ENCODE measurements around the gene SLC35F4. TPM values are rescaled to one million over a fixed set of nuclear protein-coding genes. Genes with fewer than 3 reads are reported as not detected.

Gene SLC35F4
- total and polyA plus RNA-seq, 2 of the 4 experiments (the other 2 are of a cell fraction): not detected

DNA sequence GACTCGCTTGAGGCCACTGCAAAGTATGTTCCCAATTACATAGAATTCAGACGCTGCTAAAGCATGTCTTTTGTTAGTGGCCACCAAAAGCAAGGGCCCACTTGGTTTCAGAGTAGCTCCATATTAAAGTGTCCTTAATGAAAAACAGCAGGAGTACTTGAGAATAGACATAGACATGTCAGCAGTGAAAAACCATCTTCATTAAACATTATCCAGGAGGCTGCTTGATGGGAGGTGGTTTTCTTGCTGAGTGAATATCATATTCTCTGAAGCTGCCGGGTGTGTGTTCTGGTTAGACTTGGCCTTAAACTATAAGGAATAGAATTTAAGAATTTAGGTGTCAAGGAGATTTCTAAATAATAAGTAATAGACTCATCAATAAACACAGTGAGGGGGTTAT is 292.7 kb downstream of the SLC35F4 start:
- Histone ChIP-seq H2AK9ac (replicated peaks; ENCODE audit: low read depth, low read length, poor library complexity) (no peak overlapping the region), H2BK5ac (ENCODE audit: low read depth, low read length, poor library complexity, severe bottlenecking) (no peak overlapping the region), H3K9me3 (ENCODE audit: control insufficient read depth, insufficient read depth, low read length) (no peaks in the 10 kb centered on the region; the same call in 1 of the 2 replicates), H4K91ac (ENCODE audit: insufficient read depth, low read depth, low read length) (no peak overlapping the region), H2BK20ac (ENCODE audit: low read depth, low read length) (no peak overlapping the region), H4K5ac (ENCODE audit: low read depth, low read length) (no peak overlapping the region), H3K4ac (ENCODE audit: low read depth, low read length) (no peak overlapping the region), H2AK5ac (ENCODE audit: low read depth, low read length) (no peak overlapping the region), H3K23ac (ENCODE audit: low read depth, low read length) (no peak overlapping the region), H3K14ac (replicated peaks; ENCODE audit: low read depth, low read length) (no peak overlapping the region), H3K9me1 (ENCODE audit: insufficient read depth, low read length) (no peaks in the 10 kb centered on the region), H2AFZ (replicated peaks; ENCODE audit: low read length, poor library complexity) (no peak overlapping the region), H3K18ac (ENCODE audit: low read depth, low read length) (no peak overlapping the region), H3K79me1 (ENCODE audit: low read depth in 1 of 2, low read length in 2 of 2) (no peaks in the 10 kb centered on the region), H3K27ac (ENCODE audit: insufficient read depth, low read length) (no peak overlapping the region), H3K4me2 (ENCODE audit: low read depth, low read length) (no peak overlapping the region), H3K56ac (ENCODE audit: extremely low read depth, insufficient read depth, low read length) (no peak overlapping the region), H2BK120ac (ENCODE audit: low read depth, low read length) (no peak overlapping the region), H2BK15ac (ENCODE audit: low read depth, low read length) (no peak overlapping the region), H3K27me3 (ENCODE audit: control insufficient read depth, insufficient read depth, low read length) (no peaks in the 10 kb centered on the region), H3K9ac (ENCODE audit: low read depth, low read length) (no peak overlapping the region), H3K4me3 (ENCODE audit: insufficient read depth, low read depth, low read length) (no peak overlapping the region), H4K8ac (ENCODE audit: low read depth in 2 of 2, low read length in 2 of 2) (no peak overlapping the region), H4K20me1 (ENCODE audit: insufficient read depth, low read length) (no peaks in the 10 kb centered on the region), H3K4me1 (ENCODE audit: control insufficient read depth, insufficient read depth, low read length) (no peaks in the 10 kb centered on the region), H3K36me3 (ENCODE audit: control insufficient read depth, insufficient read depth, low read length) (no peaks in the 10 kb centered on the region)
- ATAC-seq (ENCODE audit: low read depth) (no peak), DNase-seq (no peak)
- intact Hi-C loops (cut with micrococcal nuclease) (no loop called here), dilution Hi-C loops (cut with HindIII; ENCODE audit: low sequenced_read_pairs, unreplicated experiment) (no loop called here), in situ Hi-C loops (cut with MboI; ENCODE audit: low sequenced_read_pairs) (no loop called here)
- no peak for TF ChIP-seq RAD21 (IDR thresholded peaks at IDR 0.05; ENCODE audit: low read length)
- TF ChIP-seq SMC3 (IDR thresholded peaks at IDR 0.05; ENCODE audit: low read depth, low read length): no peak
- TF ChIP-seq MAFK (IDR thresholded peaks at IDR 0.05; ENCODE audit: low read depth, low read length): no peak
- TF ChIP-seq MXI1 (IDR thresholded peaks at IDR 0.05; ENCODE audit: borderline replicate concordance, low read depth, low read length): no peak
- TF ChIP-seq CHD1 (IDR thresholded peaks at IDR 0.05; ENCODE audit: low read depth, low read length): no peak
- TF ChIP-seq RCOR1 (IDR thresholded peaks at IDR 0.05; ENCODE audit: insufficient replicate concordance, low read length): no peak
- TF ChIP-seq, protein P1, sequence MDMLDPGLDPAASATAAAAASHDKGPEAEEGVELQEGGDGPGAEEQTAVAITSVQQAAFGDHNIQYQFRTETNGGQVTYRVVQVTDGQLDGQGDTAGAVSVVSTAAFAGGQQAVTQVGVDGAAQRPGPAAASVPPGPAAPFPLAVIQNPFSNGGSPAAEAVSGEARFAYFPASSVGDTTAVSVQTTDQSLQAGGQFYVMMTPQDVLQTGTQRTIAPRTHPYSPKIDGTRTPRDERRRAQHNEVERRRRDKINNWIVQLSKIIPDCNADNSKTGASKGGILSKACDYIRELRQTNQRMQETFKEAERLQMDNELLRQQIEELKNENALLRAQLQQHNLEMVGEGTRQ (IDR thresholded peaks at IDR 0.05; ENCODE audit: low read depth, low read length): no peak
- TF ChIP-seq, protein P2, sequence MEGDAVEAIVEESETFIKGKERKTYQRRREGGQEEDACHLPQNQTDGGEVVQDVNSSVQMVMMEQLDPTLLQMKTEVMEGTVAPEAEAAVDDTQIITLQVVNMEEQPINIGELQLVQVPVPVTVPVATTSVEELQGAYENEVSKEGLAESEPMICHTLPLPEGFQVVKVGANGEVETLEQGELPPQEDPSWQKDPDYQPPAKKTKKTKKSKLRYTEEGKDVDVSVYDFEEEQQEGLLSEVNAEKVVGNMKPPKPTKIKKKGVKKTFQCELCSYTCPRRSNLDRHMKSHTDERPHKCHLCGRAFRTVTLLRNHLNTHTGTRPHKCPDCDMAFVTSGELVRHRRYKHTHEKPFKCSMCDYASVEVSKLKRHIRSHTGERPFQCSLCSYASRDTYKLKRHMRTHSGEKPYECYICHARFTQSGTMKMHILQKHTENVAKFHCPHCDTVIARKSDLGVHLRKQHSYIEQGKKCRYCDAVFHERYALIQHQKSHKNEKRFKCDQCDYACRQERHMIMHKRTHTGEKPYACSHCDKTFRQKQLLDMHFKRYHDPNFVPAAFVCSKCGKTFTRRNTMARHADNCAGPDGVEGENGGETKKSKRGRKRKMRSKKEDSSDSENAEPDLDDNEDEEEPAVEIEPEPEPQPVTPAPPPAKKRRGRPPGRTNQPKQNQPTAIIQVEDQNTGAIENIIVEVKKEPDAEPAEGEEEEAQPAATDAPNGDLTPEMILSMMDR (conservative IDR thresholded peaks at IDR 0.05; ENCODE audit: low read depth, low read length): no peak
- TF ChIP-seq, protein P3, sequence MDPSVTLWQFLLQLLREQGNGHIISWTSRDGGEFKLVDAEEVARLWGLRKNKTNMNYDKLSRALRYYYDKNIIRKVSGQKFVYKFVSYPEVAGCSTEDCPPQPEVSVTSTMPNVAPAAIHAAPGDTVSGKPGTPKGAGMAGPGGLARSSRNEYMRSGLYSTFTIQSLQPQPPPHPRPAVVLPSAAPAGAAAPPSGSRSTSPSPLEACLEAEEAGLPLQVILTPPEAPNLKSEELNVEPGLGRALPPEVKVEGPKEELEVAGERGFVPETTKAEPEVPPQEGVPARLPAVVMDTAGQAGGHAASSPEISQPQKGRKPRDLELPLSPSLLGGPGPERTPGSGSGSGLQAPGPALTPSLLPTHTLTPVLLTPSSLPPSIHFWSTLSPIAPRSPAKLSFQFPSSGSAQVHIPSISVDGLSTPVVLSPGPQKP (IDR thresholded peaks at IDR 0.05; ENCODE audit: borderline replicate concordance, low read depth, low read length): no peak
- TF ChIP-seq RFX5 (IDR thresholded peaks at IDR 0.05; ENCODE audit: low read depth, low read length): no peak
- TF ChIP-seq CEBPB (IDR thresholded peaks at IDR 0.05; ENCODE audit: low read depth, low read length): no peak
- no peak for TF ChIP-seq FOS (IDR thresholded peaks at IDR 0.05; ENCODE audit: low read depth, low read length)
- TF ChIP-seq BHLHE40 (IDR thresholded peaks at IDR 0.05; ENCODE audit: low read depth, low read length): no peak
- no peak for TF ChIP-seq MAZ (IDR thresholded peaks at IDR 0.05; ENCODE audit: borderline replicate concordance, low read depth, low read length)
- BruUV-seq (replicated peaks): no TSS peak
- WGBS, 2 experiments (ENCODE audit: extremely low coverage in 2 of 2, insufficient read length in 1 of 2): no CpG with 5 or more reads among the region's 3 CpGs
- ChIA-PET CTCF (interaction anchor here (1.0 kb wide), 1 partner anchor 18 kb away, joined by 4 read pairs; no protein-coding TSS in a partner anchor), POLR2A (ENCODE audit: unreplicated experiment) (no interaction called here)
